Esophagus squamous epithelium (tissue), 5 donors: ENCODE results near the gene GLA. TPM values are rescaled to one million over a fixed set of nuclear protein-coding genes. Genes with fewer than 3 reads are reported as not detected.

Experiments used
- DNase-seq: peaks from one replicate; lab custom pipeline; 2025; lab: John Stamatoyannopoulos, UW
- H3K27ac ChIP-seq, 4 donors: fragments of 200-600 bp; sonication (generic); one replicate each; pipeline ENCODE4 v1.5.1; 2016 to 2019; ENCODE audit warnings: mild to moderate bottlenecking in 1 of 4
- H3K27me3 ChIP-seq, 4 donors: fragments of 200-600 bp; sonication (generic); 1 replicate in 3 of 4; 2 replicates in 1 of 4; pipeline versions ENCODE4 v1.5.1 to v1.6.0; 2017 to 2021; ENCODE audit warnings: antibody characterized with exemption in 1 of 4
- H3K36me3 ChIP-seq, 3 donors: fragments of 200-600 bp; sonication (generic); one replicate each; pipeline ENCODE4 v1.5.1; 2016 to 2019
- H3K4me1 ChIP-seq, 3 donors: fragments of 200-600 bp; sonication (generic); one replicate each; pipeline ENCODE4 v1.5.1; 2017 to 2019
- H3K4me3 ChIP-seq, 4 donors: fragments of 200-600 bp; sonication (generic); 1 replicate in 3 of 4; 2 replicates in 1 of 4; pipeline ENCODE4 v1.5.1; 2016 to 2019; ENCODE audit warnings: mild to moderate bottlenecking in 2 of 4, moderate library complexity in 1 of 4
- H3K9me3 ChIP-seq, 3 donors: fragments of 200-600 bp; sonication (generic); one replicate each; pipeline ENCODE4 v1.5.1; 2016 to 2019
- POLR2A ChIP-seq, 4 donors: fragments of 450-650 bp; IDR thresholded peaks; one replicate each; pipeline ENCODE4 v1.6.1; 2017; ENCODE audit warnings: antibody characterized with exemption in 4 of 4, mild to moderate bottlenecking in 4 of 4, moderate library complexity in 3 of 4
- WGBS, 2 donors: methylation state at CpG; one replicate each; pipeline ENCODE4 v1.1.5; 2018; 5-methylcytosine and 5-hydroxymethylcytosine counted together
- intact Hi-C: fragments of 100-400 bp; cut with DNase I; formaldehyde crosslinking; loops from one replicate; pipeline ENCODE4 v1.15.0; 2022
- total RNA-seq, 4 donors: library from RNA; depleted of rRNA; stranded (reverse); fragments of >200 nt; gene quantifications; one replicate each; pipeline ENCODE4 v1.1.0, GENCODE V29; 2016
- TF ChIP-seq, protein P1 (sequence below), 6 experiments: fragments of 450-650 bp in 4 of 6; fragments of 200-600 bp in 2 of 6; sonication (generic) in 2 of 6; IDR thresholded peaks; one replicate each; pipeline ENCODE4 v1.5.1; 2016 to 2019; ENCODE audit warnings: antibody characterized with exemption in 6 of 6, mild to moderate bottlenecking in 4 of 6, moderate library complexity in 4 of 6
- donor health status: DM: yes; HTN: yes; CAD: no.

The GLA gene
- total RNA-seq: 10 to 100 TPM; 12.2 to 32.8 (median 21.9) TPM

DNA sequence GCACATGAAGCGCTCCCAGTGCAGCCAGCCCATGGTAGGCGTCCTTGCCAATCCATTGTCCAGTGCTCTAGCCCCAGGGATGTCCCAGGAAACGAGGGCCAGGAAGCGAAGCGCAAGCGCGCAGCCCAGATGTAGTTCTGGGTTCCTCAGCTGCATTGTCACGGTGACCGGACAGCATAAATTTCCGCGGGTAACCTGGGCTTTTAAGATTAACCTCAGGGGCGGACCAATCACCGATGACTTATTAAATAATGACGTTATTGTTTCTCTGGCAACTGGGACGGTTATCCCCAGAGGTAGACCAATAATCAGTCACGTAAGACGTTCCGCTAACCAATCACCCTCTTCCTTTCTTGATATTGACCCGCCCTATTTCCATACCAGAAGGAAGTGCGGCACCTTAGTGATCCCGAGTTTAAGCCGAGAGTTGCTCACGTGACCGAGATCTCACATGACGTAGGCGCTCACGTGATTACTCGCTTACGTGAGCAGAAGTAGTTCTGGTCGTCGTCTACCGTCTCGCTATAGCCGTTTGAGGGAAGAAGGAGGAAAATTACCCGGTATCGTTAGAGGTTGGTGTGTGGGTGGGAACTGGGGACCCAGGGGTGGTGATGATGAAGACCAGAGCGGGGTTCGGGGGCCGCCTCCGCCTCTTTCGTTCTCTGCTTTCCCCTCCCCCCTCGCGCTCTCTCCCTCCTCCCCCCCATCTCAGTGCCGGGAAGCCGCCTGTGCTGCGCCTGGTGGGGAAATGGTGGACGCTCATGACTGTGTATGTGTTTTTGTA lies at the start of gene GLA, which contains the start of gene HNRNPH2:
Gene GLA (minus strand): TSS at position 178 of the 784 bp plus-strand sequence. CDS start 22 bp downstream, at position 156.
Gene HNRNPH2 (plus strand): TSS at position 475 of the 784 bp plus-strand sequence. CDS start 3,767 bp downstream, outside the sequence.
- intact Hi-C loops: no loop called here
- H3K27ac ChIP-seq: peak within 1 kb of the TSS; percentile 90 to 96 (median 94)
- TF ChIP-seq, protein P1, sequence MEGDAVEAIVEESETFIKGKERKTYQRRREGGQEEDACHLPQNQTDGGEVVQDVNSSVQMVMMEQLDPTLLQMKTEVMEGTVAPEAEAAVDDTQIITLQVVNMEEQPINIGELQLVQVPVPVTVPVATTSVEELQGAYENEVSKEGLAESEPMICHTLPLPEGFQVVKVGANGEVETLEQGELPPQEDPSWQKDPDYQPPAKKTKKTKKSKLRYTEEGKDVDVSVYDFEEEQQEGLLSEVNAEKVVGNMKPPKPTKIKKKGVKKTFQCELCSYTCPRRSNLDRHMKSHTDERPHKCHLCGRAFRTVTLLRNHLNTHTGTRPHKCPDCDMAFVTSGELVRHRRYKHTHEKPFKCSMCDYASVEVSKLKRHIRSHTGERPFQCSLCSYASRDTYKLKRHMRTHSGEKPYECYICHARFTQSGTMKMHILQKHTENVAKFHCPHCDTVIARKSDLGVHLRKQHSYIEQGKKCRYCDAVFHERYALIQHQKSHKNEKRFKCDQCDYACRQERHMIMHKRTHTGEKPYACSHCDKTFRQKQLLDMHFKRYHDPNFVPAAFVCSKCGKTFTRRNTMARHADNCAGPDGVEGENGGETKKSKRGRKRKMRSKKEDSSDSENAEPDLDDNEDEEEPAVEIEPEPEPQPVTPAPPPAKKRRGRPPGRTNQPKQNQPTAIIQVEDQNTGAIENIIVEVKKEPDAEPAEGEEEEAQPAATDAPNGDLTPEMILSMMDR (IDR thresholded peaks at IDR 0.05): peak in 2 of 6 experiments; percentile 20 to 34
- TF ChIP-seq POLR2A (IDR thresholded peaks at IDR 0.05): peak in 2 of 4 donors; percentile 69 to 87
- WGBS, 2 donors: 0 to 48% methylated on average over 5 to 27 of the region's 47 CpGs
- DNase-seq: peak; percentile 58
- H3K4me1 ChIP-seq: peaks cover 0 to 51% (median 0%) of the 10 kb centered on the region in 3 donors
- H3K36me3 ChIP-seq: peaks cover 0 to 14% (median 0%) of the 10 kb centered on the region in 3 donors
- no peaks in the 10 kb centered on the region for H3K9me3 ChIP-seq
- no peaks in the 10 kb centered on the region for H3K27me3 ChIP-seq
- H3K4me3 ChIP-seq: peak within 1 kb of the TSS; percentile 43 to 68 (median 60)

DNA sequence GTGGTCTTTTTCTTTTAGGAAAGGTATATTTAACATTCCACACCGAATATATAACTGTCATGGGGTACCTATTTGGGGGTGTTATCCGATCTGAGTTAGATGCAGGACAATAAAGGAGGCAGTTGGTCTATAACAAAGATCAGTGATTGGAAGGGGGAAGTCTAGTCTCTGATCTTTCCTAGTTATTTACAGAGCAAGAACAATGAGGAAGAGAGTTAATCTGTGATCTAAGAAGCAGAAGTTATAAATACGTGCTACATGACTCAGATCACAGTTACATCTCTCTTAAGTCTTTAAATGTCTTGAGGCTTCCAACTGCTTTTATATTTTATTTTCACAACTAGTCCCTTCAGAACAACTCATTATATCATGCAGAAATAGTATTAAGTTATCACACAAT lies 44.3 kb upstream of the GLA start:
- 56 to 78% methylated on average over 3 of the region's 3 CpGs for WGBS, 2 donors
- no peak for TF ChIP-seq POLR2A (IDR thresholded peaks at IDR 0.05)
- TF ChIP-seq, protein P1 (IDR thresholded peaks at IDR 0.05): no peak

DNA sequence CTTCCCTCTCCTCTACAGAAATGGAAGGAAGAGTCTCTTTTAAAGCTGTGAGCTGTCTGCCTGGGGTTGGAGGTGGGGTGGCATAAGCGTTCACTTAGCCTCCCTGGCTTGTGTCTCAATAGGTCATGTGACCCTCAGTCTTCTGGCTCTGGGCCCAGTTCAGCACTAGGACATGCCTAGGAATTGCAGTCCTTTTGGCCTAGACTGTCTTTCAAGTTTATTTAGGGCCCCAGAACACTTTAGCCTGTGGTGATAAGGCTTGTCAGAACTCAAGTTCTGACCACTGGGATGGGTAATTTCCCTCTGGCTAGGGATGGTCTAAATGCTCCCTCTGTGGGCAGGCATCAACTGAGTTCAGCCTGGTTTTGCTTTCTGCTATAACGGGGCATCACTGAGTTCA lies 43.2 kb upstream of the GLA start:
- DNase-seq: no peak
- Histone ChIP-seq H3K27me3 (no peaks in the 10 kb centered on the region), H3K27ac (no peak overlapping the region), H3K4me3 (no peak overlapping the region), H3K4me1 (no peaks in the 10 kb centered on the region), H3K36me3 (peaks cover 0 to 36% (median 0%) of the 10 kb centered on the region in 3 donors), H3K9me3 (no peaks in the 10 kb centered on the region)
- 58% methylated on average over 2 of the region's 2 CpGs; no CpG with 5 or more reads in 1 of the 2 donors for WGBS, 2 donors
- no peak for TF ChIP-seq POLR2A (IDR thresholded peaks at IDR 0.05)
- TF ChIP-seq, protein P1 (IDR thresholded peaks at IDR 0.05): no peak
- intact Hi-C loops: no loop called here

More for the DNA sequence above, 44.3 kb upstream of the GLA start:
- intact Hi-C loops: no loop called here
- no peaks in the 10 kb centered on the region for H3K27me3 ChIP-seq
- no peaks in the 10 kb centered on the region for H3K9me3 ChIP-seq
- H3K4me1 ChIP-seq: no peaks in the 10 kb centered on the region
- DNase-seq: no peak
- H3K27ac ChIP-seq: no peak overlapping the region
- peaks cover 0 to 36% (median 0%) of the 10 kb centered on the region in 3 donors for H3K36me3 ChIP-seq
- H3K4me3 ChIP-seq: no peak overlapping the region

DNA sequence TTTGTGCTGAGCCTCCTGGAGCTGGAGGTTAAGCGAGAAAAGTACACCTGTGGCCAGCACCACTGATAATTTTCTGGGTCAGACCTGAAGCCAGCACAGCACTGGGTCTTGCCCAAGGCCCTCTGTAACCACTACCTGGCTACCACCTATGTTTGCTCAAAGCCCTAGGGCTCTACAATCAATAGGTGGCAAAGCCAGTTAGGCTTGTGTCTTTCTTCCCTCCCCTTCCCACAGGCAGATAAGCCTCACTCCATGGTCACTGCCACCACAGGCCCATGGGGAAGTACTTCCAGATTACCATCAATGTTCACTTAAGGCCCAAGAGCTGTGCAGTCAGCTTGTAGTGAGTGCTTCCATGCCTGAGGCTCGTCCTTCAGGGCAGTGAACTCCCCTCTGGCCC lies 42.4 kb upstream of the GLA start:
- WGBS, 2 donors: 67 to 71% methylated on average over 1 of the region's 2 CpGs
- Histone ChIP-seq H3K27ac (no peak overlapping the region), H3K36me3 (peaks cover 0 to 36% (median 0%) of the 10 kb centered on the region in 3 donors), H3K4me3 (no peak overlapping the region), H3K9me3 (no peaks in the 10 kb centered on the region), H3K27me3 (no peaks in the 10 kb centered on the region), H3K4me1 (no peaks in the 10 kb centered on the region)
- no peak for DNase-seq
- no peak for TF ChIP-seq POLR2A (IDR thresholded peaks at IDR 0.05)
- TF ChIP-seq, protein P1 (IDR thresholded peaks at IDR 0.05): no peak
- intact Hi-C loops: no loop called here

DNA sequence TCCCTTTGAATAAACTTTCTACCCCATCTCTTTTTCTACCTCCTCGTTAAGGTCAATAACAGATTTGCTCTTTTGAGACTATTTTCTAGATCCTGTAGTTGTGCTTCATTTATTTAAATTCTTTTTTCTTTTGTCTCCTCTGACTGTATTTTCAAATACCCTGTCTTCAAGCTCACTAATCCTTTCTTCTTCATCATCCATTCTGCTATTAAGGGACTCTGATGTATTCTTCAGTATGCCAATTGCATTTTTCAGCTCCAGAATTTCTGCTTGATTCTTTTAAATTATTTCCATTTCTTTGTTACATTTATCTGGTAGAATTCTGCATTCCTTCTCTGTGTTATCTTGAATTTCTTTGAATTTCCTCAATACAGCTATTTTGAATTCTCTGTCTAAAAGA lies 41.6 kb upstream of the GLA start:
- WGBS, 2 donors: 76 to 92% methylated on average over 1 of the region's 1 CpG
- TF ChIP-seq POLR2A (IDR thresholded peaks at IDR 0.05): no peak
- TF ChIP-seq, protein P1 (IDR thresholded peaks at IDR 0.05): no peak
- intact Hi-C loops: no loop called here
- no peak overlapping the region for H3K27ac ChIP-seq
- H3K4me1 ChIP-seq: no peaks in the 10 kb centered on the region
- no peaks in the 10 kb centered on the region for H3K9me3 ChIP-seq
- H3K27me3 ChIP-seq: no peaks in the 10 kb centered on the region
- no peak overlapping the region for H3K4me3 ChIP-seq
- H3K36me3 ChIP-seq: peaks cover 0 to 39% (median 0%) of the 10 kb centered on the region in 3 donors
- DNase-seq: no peak
